GM18861 (cell line): ENCODE measurements around the gene LUC7L2.
"Not testable (repeated sequence)": the region's sequence is repeated elsewhere in the genome, so short reads cannot be mapped to it uniquely, and the experiment has no call there.

Source experiments
- ATAC-seq: cut with Tn5 transposase; IDR thresholded peaks from one replicate; pipeline ENCODE4 v1.9.1; 2021; ENCODE audit not compliant: unreplicated experiment

The LUC7L2 gene

GRCh38 chr7:139394540-139394939 lies 34.8 kb downstream of the LUC7L2 start:
- no peak for ATAC-seq

- ATAC-seq, result no peak
These were observed 36.7 kb downstream of the LUC7L2 start for GRCh38 chr7:139396323-139396951.

GRCh38 chr7:139397192-139397591 lies 37.5 kb downstream of the LUC7L2 start:
- ATAC-seq, result no peak

DNA sequence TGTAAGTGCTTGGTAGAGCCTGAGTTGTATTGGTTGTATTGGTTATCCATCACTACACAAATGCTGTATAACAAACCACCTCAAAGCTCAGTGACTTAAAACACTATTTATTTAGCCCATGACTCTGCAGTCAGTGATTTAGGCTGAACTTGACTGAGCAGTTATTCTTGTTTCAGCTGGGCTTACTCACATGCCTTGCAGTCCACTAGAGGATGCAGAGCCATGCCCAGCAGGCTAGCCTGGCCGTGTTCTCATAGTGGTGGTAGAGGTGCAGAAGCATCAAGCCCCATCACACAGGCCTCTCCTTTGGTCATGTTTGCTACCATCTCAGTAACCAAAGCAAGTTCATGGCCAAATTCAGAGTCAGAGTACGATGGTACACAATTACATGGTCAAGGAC lies 43.9 kb downstream of the LUC7L2 start:
- no peak for ATAC-seq

DNA sequence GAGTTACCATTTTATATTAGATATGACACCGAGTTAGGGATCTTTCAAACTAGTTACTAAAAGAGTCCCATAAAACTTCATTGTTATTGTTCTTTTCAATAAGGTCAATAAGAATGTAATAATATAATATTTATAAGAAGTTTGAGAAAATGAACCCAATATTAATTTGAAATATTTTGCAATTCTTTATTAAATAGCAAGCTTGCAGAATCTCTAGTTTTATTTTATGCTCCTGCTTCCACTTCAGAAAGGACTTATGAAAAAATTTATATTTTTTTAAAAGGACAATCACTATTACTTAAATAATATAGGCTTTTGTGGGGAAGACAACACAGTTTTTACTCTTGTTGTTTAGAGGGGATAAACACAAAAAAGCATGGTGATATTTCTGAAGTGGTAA lies 47.9 kb downstream of the LUC7L2 start:
- ATAC-seq, result no peak

DNA sequence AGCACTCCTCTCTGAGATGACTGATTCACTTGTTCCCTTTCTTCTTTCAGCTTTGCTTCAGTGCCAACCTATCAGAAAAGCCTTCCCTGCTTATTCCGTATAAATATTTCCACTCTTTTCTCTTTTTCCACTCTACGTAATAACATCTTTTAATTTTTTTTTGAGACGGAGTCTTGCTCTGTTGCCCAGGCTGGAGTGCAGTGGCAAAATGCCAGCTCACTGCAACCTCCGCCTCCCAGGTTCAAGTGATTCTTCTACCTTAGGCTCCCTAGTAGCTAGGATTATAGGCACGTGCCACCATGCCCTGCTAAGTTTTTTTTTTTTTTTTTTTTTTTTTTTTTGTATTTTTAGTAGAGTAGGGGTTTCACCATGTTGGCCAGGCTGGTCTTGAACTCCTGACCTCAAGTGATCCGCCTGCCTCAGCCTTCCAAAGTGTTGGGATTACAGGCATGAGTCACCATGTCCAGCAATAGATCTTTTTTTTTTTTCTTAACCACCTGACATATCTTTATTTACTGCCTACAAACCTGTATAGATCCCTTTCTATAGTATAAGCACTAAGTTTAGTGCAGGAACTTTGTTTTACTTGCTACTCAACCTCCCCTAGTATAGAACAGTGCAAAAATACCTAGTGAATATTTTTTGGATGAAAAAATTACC lies 55.2 kb downstream of the LUC7L2 start:
- ATAC-seq, result not testable (repeated sequence)

GRCh38 chr7:139416405-139416804 lies 56.7 kb downstream of the LUC7L2 start:
- ATAC-seq, result no peak

DNA sequence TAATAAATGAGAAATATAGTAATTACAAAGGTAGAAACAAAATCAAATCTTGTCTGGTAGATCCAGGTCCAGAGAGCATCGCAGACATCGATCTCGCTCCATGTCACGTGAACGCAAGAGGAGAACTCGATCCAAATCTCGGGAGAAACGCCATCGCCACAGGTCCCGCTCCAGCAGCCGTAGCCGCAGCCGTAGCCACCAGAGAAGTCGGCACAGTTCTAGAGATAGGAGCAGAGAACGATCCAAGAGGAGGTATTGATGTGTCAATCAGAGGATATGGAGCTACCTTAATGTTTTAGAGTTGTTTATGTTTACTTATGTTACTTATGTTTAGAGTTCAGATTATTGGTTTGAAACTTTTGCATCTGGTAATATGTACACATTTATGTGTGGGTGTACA lies 57.8 kb downstream of the LUC7L2 start:
- ATAC-seq, result no peak

DNA sequence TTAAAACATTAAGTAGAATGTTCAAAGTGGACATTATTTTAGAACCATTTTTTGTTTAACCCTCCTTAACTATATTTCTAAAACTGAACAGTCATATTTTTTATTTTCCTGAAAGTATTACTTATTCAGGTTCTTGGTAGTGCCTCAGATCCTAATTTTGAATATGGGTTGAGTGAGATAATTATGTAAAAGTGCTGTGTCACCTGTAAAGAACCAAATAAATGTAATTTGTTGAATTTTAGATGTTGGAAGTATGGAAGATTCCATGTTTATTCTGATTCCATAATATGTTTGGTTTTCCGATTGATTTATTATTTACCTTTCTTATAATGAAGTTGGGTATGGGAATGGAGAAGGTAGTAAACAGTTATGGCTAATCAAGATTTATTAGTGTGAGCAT lies 61.4 kb downstream of the LUC7L2 start:
- ATAC-seq, result no peak

DNA sequence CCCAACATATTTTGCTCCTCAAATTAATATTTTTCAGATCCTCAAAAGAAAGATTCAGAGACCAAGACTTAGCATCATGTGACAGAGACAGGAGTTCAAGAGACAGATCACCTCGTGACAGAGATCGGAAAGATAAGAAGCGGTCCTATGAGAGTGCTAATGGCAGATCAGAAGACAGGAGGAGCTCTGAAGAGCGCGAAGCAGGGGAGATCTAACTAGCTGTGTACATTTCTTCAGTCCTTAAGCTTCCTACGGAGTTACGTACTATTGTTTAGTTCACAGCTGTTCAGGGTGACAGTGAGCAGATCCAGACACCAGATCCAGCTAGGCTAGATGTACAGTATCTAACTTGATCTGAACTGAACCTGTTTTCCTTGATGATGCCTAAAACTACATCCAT lies 62.4 kb downstream of the LUC7L2 start:
- no peak for ATAC-seq

DNA sequence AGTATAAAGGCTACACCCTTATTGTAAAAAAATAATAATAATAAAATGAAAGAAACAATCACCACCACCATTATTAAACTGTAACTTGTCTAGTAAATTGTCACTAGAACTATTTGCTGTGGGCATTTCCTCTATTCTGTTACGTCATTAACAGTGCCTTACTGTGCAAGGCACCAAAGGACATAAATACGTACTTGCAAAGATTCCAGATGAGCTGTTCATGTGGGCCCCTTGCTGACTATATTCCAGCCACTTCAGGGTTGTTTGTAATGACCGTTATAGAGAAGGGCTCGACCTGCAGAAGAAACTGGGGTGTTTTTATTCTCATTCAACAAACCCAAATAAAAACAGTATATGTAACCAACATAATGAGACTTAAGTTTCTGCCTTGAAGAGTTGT lies 63.4 kb downstream of the LUC7L2 start:
- ATAC-seq, result no peak

GRCh38 chr7:139424004-139424403 lies 64.3 kb downstream of the LUC7L2 start:
- ATAC-seq, result no peak

DNA sequence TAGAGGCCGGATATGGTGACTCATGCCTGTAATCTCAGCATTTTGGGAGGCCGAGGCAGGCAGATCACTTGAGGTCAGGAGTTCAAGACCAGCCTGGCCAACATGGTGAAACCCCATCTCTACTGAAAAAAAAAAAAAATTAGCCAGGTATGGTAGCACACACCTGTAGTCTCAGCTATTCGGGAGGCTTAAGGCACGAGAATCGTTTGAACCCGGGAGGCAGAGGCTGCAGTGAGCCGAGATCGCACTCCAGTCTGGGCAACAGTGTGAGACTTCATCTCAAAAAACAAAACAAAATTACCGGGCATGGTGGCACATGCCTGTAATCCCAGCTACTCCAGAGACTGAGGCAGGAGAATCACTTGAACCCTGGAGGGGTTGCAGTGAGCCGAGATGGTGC lies 66.0 kb downstream of the LUC7L2 start:
- ATAC-seq, result not testable (repeated sequence)

DNA sequence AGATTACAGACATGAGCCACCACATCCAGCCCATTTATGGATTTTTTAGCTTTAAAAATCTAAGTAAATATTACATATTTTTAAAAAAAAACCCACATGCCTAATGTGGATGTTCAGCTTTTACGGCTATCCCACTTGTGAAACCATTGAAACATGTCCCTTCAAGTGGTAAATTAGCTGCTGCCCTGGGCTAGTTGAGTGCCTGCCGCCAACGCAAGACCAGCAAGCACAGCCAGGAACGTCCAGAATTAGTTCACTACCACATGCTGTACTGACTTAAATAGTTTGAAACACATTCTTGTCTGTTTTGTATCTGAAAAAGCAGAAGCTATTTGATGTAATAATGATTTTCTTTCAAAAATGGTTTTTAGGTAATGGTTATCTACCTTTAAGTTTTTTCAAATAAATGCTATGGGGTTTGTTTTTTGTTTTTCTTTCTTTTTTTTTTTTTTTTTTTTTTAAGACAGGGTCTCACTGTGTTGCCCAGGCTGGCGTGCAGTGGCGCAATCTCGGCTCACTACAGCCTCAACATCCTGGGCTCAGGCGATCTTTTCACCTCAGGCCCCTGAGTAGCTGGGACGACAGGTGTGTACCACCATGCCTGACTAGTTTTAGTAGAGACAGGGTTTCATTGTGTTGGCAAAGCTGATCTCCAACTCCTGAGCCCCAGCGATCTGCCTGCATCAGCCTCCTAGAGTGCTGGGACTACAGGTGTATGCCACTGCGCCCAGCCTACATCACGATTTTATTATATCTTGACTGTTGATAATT lies 66.7 kb downstream of the LUC7L2 start:
- no peak for ATAC-seq

DNA sequence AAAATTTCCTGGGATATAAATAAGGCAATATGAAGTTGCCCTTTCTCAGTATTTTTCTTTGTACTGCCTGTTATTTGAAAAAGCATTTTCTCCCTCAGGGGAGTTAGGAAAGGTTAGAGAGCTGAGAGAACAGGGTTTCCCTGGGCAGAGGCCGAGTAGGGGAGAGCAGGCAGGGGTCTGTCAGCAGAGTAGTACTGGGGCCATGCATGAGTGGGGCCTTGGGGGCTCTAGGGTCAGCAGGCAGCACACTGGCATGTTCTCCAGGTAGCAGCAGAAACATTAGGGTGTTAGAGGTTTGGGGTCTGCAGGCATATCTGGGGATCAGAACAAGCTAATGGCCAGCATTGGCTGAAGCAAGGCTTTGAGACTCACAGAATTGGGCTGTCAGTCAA lies 67.3 kb downstream of the LUC7L2 start:
- no peak for ATAC-seq

- ATAC-seq, result no peak
These were observed 68.1 kb downstream of the LUC7L2 start for GRCh38 chr7:139427788-139428187.

GRCh38 chr7:139429735-139430134 lies 70.0 kb downstream of the LUC7L2 start:
- not testable (repeated sequence) for ATAC-seq

- ATAC-seq, result no peak
These were observed 70.7 kb downstream of the LUC7L2 start for GRCh38 chr7:139430443-139430842.

DNA sequence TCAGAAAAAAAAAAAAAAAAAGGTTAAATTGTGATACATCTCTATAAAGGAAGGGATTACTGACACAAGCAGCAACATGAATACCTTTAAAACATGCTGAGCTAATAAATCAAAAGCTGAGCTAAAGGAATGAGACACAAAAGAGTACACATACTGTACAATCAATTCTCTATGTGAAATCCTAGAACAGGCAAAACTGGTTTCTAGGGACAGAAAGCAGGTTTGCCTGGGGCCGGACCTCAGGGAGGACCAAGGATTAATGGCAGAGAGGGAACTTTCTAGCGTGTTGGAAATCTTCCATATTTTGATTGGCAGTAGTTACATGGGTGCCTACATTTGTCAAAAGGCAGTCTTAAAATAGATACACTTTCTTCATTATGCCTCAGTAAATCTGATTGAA lies 71.3 kb downstream of the LUC7L2 start:
- ATAC-seq, result no peak

GRCh38 chr7:139431459-139431858 lies 71.8 kb downstream of the LUC7L2 start:
- no peak for ATAC-seq

DNA sequence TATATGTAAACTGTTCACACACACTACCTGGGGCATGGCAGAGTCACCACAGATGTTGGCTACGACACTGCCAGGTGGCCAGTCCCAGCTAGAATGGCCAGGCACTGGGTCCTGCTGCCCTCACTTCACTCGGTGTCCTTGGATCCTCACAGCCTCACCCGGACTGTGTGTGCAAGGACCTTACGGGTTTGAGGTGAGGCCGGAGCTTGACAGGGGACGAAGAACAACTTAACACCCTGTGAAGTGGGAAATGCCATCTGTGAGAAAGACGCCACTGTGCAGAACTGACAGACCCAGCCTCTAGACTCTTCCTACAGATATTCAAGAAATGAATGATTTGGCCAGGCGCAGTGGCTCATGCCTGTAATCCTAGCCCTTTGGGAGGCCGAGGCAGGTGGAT lies 77.1 kb downstream of the LUC7L2 start:
- ATAC-seq, result no peak

- ATAC-seq, result no peak
These were observed 79.7 kb downstream of the LUC7L2 start for GRCh38 chr7:139439375-139439774.
